T-helper 2 cell treated with Interferon-gamma antibody and Interleukin-4, amounts not matched to agents 100 ng/mL and 5 ng/mL, for 36 hours (primary cell): ENCODE data around the gene SIGLEC1. TPM values are rescaled to one million over a fixed set of nuclear protein-coding genes. Genes with fewer than 3 reads are reported as not detected.

Source experiments
- intact Hi-C: fragments of 100-400 bp; cut with micrococcal nuclease; formaldehyde crosslinking; loops from one replicate; pipeline ENCODE4 v1.15.1; 2023
- total RNA-seq: library from RNA; stranded (reverse); gene quantifications from 2 replicates; pipeline ENCODE4 v1.2.3, GENCODE V29; 2022

Gene SIGLEC1
- total RNA-seq, 1 donor from 2014 or later = not detected

GRCh38 chr20:3728876-3729275 lies 16.5 kb upstream of the SIGLEC1 start:
- intact Hi-C loops = no loop called here

DNA sequence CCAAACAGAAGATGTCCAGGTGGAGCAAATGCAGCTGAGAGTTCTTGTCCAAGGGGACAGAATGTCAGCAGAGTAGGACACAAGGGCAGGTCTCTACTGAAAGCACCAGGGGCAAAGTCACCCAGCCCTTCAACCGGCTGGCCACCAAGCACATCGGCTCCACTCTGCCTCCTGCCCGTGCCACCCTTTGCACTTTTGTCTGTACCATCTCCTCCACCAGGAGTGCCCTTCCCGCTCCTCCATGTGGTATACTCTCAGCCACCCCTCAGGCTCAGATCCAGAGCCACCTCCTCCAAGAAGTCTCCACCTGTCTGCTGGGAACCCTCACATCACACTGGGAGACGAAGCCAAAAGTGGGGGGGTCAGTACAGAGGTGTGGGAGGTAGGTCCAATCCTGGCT lies 16.0 kb upstream of the SIGLEC1 start:
- intact Hi-C loops = no loop called here

- intact Hi-C loops = no loop called here
Observed at GRCh38 chr20:3727401-3728021, 15.1 kb upstream of the SIGLEC1 start.

- intact Hi-C loops = no loop called here
Observed at GRCh38 chr20:3724356-3724755, 12.0 kb upstream of the SIGLEC1 start.

GRCh38 chr20:3723284-3723683 lies 10.9 kb upstream of the SIGLEC1 start:
- intact Hi-C loops = no loop called here

DNA sequence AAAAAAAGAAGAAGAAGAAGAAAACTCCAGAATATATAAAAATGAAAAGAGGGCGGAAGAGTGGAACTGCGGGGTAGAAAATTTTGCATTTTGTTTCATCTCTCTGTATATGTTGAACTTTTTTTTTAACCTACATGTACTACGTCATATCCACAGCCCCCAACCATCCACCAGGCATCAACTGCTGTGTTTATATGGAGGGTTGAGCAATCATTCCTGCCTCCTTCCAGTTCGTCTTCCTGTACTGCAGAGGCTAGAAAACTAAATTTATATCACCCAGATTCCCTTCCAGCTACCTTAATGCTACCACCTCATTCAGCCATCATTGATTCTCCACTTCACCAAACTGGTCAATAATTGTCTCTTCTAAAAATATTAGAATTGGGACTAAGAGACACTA lies 9.5 kb upstream of the SIGLEC1 start:
- intact Hi-C loops = no loop called here

DNA sequence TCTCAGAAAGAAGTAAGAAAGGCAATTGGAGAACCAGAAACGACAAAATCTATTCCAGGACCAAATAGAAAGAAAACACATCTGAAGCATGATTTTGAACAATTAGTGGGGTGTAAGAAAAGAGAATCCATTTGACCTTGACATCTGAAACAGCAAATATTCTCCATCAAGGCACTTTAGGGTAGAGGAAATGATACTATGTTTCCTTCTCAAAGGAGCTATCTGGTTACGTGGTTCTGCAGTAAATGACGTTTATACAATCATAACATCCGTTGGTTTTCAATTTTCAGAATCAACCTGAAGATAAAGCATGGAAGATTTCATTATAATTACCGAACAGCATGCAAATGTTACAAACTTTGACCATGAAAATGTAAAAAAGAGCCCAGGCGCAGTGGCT lies 8.2 kb upstream of the SIGLEC1 start:
- intact Hi-C loops = no loop called here

- intact Hi-C loops = no loop called here
Observed at GRCh38 chr20:3720068-3720467, 7.7 kb upstream of the SIGLEC1 start.

DNA sequence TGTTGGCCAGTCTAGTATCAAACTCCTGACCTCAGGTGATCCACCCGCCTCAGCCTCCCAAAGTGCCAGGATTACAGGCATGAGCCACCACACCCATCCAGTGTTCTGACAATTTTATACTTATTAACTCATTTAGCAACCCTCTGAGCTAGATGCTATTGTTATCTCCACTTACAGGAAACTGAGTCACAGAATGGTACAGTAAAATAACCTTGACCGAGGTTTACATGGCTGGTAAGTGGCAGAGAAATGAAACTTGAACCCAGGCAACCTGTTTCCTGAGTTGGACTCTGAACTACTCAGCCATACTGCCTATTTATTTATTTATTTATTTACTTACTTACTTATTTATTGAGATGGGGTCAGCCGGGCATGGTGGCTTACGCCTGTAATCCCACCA lies 6.6 kb upstream of the SIGLEC1 start:
- intact Hi-C loops = no loop called here

DNA sequence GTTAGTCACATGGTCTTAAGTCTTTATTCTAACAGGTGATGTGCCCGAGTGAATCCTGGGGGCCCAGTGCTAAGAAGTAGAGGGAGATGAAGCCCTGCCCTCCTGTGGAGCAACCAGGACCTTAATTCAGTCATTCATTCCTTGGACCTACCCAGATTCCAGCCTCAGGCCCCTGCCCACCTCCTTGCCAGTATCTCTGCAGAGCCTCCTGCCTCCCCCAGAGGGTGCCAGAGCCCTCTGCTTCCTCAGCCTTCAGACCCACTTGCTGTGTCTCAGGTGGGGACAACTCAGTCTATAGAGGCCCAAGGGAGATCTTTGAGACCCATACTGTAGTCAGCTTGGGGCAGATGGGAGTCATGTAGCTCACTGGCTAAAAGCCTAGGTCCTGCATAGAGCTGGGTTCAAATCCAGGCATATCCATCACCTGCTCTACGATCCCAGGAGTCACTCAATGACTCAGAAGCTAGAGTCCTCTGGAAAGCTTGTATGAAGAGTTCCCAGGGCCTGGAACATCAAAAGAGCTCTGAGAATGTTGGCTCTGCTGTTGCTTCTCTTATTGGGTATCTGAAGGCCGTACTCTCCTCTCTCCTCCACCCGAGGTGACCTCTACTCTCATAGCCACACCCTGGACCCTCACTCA lies 3.9 kb upstream of the SIGLEC1 start:
- intact Hi-C loops = no loop called here

DNA sequence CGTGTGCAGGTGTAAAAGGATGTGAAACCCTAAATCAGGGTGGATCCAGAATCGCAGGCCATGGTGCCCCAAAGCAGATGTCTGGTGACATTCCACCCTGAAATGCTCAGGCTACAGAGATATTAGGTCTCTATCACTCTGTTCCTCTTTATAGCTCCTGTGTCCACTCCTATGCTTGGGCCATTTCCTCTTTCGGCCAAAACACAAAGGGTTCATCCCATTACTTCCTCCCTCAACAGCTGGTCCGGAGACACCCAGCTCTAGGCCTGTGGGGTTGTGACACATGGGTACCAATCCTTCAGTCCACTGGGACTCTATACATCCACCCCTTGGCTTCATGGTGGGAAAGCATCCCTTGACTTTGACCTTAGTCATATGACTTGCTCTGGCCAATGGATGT lies 1.7 kb upstream of the SIGLEC1 start:
- intact Hi-C loops = no loop called here

GRCh38 chr20:3711484-3711941 lies 887 bp downstream of the SIGLEC1 start:
- intact Hi-C loops = loop anchor here (1.0 kb wide), 2 partner anchors 35 to 148 kb away; no protein-coding TSS in a partner anchor

GRCh38 chr20:3710703-3711483 lies 1.5 kb downstream of the SIGLEC1 start:
- intact Hi-C loops = loop anchor here (1.0 kb wide), 2 partner anchors 35 to 148 kb away; no protein-coding TSS in a partner anchor

DNA sequence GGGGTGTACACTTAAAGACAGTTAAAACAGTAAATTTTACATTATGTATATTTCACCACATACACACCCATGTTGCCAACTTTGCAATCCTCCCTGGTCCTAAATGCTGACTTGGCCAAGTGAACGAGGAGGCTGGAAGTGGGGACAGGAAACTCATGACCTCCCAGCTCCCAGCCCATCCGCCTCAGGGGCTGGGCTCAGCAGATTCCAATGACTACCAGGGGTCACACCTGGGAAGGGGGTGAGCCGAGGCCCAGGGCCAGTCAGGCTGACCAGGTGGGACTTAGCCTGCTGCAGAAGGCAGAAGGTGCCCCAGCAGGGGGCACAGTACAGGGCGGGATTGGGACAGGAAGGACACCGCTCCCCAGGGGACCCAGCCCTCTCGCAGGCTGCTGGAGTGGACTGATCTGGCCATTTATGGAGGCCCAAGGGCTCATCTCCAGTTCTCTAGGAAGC lies 2.4 kb downstream of the SIGLEC1 start:
- intact Hi-C loops = no loop called here

GRCh38 chr20:3707508-3707899 lies 4.9 kb downstream of the SIGLEC1 start:
- intact Hi-C loops = no loop called here

DNA sequence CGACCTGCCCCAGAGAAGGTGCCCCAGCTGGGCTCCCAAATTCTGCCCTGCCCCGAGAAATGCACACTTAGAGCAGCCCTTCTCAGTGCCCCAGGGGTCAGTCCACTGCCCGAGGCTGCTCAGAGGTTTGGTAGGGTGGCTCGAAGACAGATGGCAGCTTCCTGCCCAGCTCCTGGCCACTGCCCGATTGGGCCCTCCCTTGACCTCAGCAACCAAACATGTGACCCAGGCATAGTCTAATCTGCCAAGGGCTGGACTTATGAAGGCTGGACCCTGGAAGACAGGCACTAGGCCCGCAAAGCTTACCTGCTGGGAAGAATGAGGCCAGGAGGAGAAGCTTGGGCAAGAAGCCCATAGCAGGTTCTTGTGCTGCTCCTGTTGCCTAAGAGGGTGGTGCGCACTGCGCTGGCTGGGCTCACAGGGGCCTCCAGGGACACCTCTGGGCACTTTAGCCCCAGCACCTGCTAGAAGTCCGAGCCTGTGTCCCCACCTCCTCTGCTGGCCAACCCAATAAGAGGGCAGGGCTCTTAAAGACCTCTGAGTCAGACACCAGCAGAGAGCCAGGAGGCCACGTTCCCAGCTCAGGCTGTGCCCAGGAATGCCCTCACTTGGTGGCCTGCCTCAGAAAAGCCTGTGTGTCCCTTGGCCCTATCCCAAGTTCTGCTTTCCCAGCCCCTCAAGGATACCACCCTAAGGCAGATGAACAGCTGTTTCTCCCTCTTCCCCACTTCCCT lies 5.5 kb downstream of the SIGLEC1 start:
- intact Hi-C loops = no loop called here

GRCh38 chr20:3705970-3706739 lies 6.2 kb downstream of the SIGLEC1 start:
- intact Hi-C loops = no loop called here

DNA sequence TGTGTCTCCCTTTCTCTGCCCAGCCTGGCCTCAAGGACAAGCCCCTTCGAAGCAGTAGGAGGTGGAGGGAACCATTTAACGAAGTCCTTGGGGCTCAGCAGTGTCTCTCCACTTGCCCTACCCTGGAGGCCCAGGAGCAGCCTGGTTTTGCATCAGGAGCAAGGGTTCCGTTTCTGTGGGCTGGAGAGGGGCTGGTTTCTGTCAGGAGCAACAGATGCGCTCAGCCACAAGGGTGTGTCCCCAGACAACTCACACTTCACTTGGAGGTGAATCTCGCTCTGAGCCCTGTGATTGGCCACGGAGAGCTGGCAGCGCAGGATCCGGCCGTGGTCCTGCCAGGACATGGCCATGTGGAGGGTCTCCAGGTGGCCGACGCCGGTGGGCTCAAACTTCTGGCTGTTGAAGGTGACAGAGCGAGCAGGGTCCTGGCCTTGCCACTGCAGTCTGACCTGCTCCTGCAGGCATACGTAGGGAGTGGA lies 6.9 kb downstream of the SIGLEC1 start:
- intact Hi-C loops = no loop called here

DNA sequence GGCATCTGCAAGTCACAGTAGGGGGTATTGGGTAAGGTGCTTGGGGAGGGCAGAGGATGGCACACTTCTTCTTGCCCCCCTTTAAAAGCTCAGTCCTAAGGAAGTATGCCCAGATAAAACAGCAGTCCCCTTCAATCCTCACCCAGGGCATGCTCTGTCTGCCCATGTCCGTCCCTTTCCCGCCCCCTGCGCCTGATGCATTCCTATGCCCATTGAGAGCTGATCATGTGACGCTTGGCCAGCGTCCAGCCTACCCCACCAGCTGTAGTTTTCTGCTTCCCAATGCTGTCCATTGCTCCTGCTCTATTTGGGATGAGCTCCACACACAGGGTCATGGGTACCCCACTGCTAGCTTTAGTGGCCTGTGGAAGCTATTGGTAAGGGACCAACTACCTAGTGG lies 8.3 kb downstream of the SIGLEC1 start:
- intact Hi-C loops = no loop called here

DNA sequence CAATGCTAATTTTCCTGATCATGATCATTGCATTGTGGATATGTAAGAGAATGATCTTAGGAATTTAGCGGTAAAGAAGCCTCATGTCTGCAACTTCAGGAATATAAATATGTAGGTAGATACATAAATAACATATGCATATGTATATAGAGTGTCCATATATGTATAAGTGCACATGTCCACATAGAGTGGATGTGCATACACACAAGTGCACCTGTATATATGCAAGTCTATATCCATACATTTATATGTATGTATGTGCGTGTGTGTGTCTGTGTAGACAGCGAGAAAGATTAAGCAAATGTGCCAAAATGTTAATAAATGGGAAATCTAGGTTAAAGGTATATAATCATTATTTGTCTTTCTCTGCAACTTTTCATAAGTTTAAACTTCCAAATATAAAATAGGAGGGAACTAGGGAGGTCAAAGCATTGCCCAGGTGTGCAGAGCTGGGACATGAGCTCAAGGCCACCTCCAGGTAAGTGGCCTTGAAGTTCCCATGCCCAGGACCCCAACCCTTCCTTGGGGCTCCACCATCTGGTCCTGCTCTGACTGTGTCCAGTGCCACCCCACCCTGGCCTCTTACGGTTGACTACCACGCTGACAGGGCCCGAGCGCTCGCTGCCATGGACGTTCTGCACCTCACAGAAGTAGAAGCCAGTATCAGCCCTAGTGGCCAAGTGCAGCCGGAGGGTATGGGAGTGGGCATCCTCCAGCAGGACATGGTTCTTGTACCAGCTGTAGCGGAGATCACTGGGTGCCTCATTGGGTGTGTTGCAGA lies 9.6 kb downstream of the SIGLEC1 start:
- intact Hi-C loops = no loop called here
